ENCODE data around the gene ITGA11. TPM values are rescaled to one million over a fixed set of nuclear protein-coding genes. Genes with fewer than 3 reads are reported as not detected.

ITGA11 gene
- polyA plus RNA-seq, 1 of the 3 experiments (the other 2 are of a cell fraction) = 0.49 TPM

- TF ChIP-seq RFX5 (IDR thresholded peaks at IDR 0.05; ENCODE audit: low read length) (no peak), FOSL2 (IDR thresholded peaks at IDR 0.05; ENCODE audit: borderline replicate concordance, low read depth) (no peak), PBX3 (IDR thresholded peaks at IDR 0.05) (peak; percentile 27; the same call in 1 of the 2 replicates)
- no peak overlapping the region for H2AFZ ChIP-seq (ENCODE audit: low read depth)
- POLR2A ChIA-PET = no interaction called here
- H4K20me1 ChIP-seq (ENCODE audit: insufficient read depth) = no peaks in the 10 kb centered on the region
- no peaks in the 10 kb centered on the region for H3K4me1 ChIP-seq (ENCODE audit: control insufficient read depth in 1 of 2, insufficient read depth in 2 of 2, low read depth in 1 of 2, low read length in 1 of 2)
- no peak overlapping the region for H3K9ac ChIP-seq
- H3K4me2 ChIP-seq = no peak overlapping the region
- no peaks in the 10 kb centered on the region for H3K79me2 ChIP-seq (ENCODE audit: insufficient read depth)
- no peaks in the 10 kb centered on the region for H3F3A ChIP-seq (replicated peaks; ENCODE audit: insufficient read depth)
- CTCF ChIA-PET = interaction anchor here (0.7 to 1.4 kb wide), 2 partner anchors 147 to 790 kb away, joined by 3 to 4 read pairs; no protein-coding TSS in a partner anchor
- no peaks in the 10 kb centered on the region for H3K9me2 ChIP-seq
- H3K27me3 ChIP-seq (ENCODE audit: insufficient read depth) = no peaks in the 10 kb centered on the region
- DNase-seq = no peak
- 69% methylated on average over 9 of the region's 9 CpGs for WGBS (ENCODE audit: low lambda C conversion rate)
- H3K4me3 ChIP-seq (ENCODE audit: low read depth in 2 of 2, low read length in 1 of 2) = no peak overlapping the region
- no peaks in the 10 kb centered on the region for H3K36me3 ChIP-seq (replicated peaks in 1 of 2; ENCODE audit: control insufficient read depth in 1 of 2, insufficient read depth in 2 of 2, low read length in 1 of 2)
- H3K9me3 ChIP-seq = no peaks in the 10 kb centered on the region
- no peak overlapping the region for H3K27ac ChIP-seq (ENCODE audit: low read depth in 2 of 2, low read length in 1 of 2)
Measured at GRCh38 chr15:68407141-68407885, 24.6 kb downstream of the ITGA11 start.

- CTCF ChIA-PET = no interaction called here
- 80% methylated on average over 13 of the region's 13 CpGs for WGBS (ENCODE audit: low lambda C conversion rate)
- no peaks in the 10 kb centered on the region for H3K9me2 ChIP-seq
- DNase-seq = no peak
- H3K4me1 ChIP-seq (ENCODE audit: control insufficient read depth in 1 of 2, insufficient read depth in 2 of 2, low read depth in 1 of 2, low read length in 1 of 2) = no peaks in the 10 kb centered on the region
- no peaks in the 10 kb centered on the region for H4K20me1 ChIP-seq (ENCODE audit: insufficient read depth)
- no peak overlapping the region for H3K9ac ChIP-seq
- TF ChIP-seq TEAD4 (IDR thresholded peaks at IDR 0.05; ENCODE audit: borderline replicate concordance, insufficient read depth) (no peak), PBX3 (IDR thresholded peaks at IDR 0.05) (no peak), ZBTB33 (IDR thresholded peaks at IDR 0.05; ENCODE audit: borderline replicate concordance, low read depth) (no peak), RFX5 (IDR thresholded peaks at IDR 0.05; ENCODE audit: low read length) (no peak), CTCF (IDR thresholded peaks at IDR 0.05) (no peak), MXI1 (IDR thresholded peaks at IDR 0.05; ENCODE audit: low read depth, low read length) (no peak), GATA2 (CRISPR knock-in tag; IDR thresholded peaks at IDR 0.05) (no peak), MEF2A (IDR thresholded peaks at IDR 0.05; ENCODE audit: borderline replicate concordance, low read depth) (no peak), YY1 (IDR thresholded peaks at IDR 0.05; ENCODE audit: low read depth) (no peak), RXRA (IDR thresholded peaks at IDR 0.05; ENCODE audit: borderline replicate concordance, low read depth) (no peak), SIN3A (IDR thresholded peaks at IDR 0.05; ENCODE audit: borderline replicate concordance, low read depth, low read length) (no peak)
- no peak overlapping the region for H3K4me2 ChIP-seq
- no peak overlapping the region for H2AFZ ChIP-seq (ENCODE audit: low read depth)
- H3K27me3 ChIP-seq (ENCODE audit: insufficient read depth) = no peaks in the 10 kb centered on the region
- no peak overlapping the region for H3K4me3 ChIP-seq (ENCODE audit: low read depth in 2 of 2, low read length in 1 of 2)
- no peaks in the 10 kb centered on the region for H3K9me3 ChIP-seq
- no peak overlapping the region for H3K27ac ChIP-seq (ENCODE audit: low read depth in 2 of 2, low read length in 1 of 2)
- H3F3A ChIP-seq (replicated peaks; ENCODE audit: insufficient read depth) = no peaks in the 10 kb centered on the region
- H3K36me3 ChIP-seq (replicated peaks in 1 of 2; ENCODE audit: control insufficient read depth in 1 of 2, insufficient read depth in 2 of 2, low read length in 1 of 2) = no peaks in the 10 kb centered on the region
- POLR2A ChIA-PET = no interaction called here
- H3K79me2 ChIP-seq (ENCODE audit: insufficient read depth) = no peaks in the 10 kb centered on the region
Measured at GRCh38 chr15:68405378-68406250, 26.3 kb downstream of the ITGA11 start.

Data from SK-N-SH (cell line).